ENCODE data around the gene ATP4B. TPM values are rescaled to one million over a fixed set of nuclear protein-coding genes. Genes with fewer than 3 reads are reported as not detected.

Gene ATP4B
- total and polyA plus RNA-seq, 2 of the 8 experiments (the other 6 are each of a cell fraction or from before 2014, with no cell fraction given): 0.05 TPM; not detected in 1

GRCh38 chr13:113599391-113599790 is 58.6 kb downstream of the ATP4B start:
- no peaks in the 10 kb centered on the region for H3K27me3 ChIP-seq (replicated peaks in 1 of 4; ENCODE audit: control insufficient read depth in 3 of 4, extremely low read depth in 1 of 4, insufficient read depth in 3 of 4, low read length in 3 of 4)
- peaks cover 0 to 3% of the 10 kb centered on the region in 2 experiments; a peak in 1 of 4 replicates for H3K9me3 ChIP-seq (ENCODE audit: insufficient read depth in 2 of 2, low read depth in 1 of 2, low read length in 1 of 2)
- H3K4me3 ChIP-seq (ENCODE audit: extremely low read depth in 1 of 4, insufficient read depth in 2 of 4, low read depth in 3 of 4, low read length in 4 of 4): no peak overlapping the region
- peaks cover 22% of the 10 kb centered on the region for H3K79me1 ChIP-seq (ENCODE audit: low read depth, low read length)
- no peak overlapping the region for H2BK12ac ChIP-seq (ENCODE audit: low read depth, low read length)
- no peak overlapping the region for H2BK20ac ChIP-seq (ENCODE audit: low read length)
- no peak overlapping the region for H3K23ac ChIP-seq (ENCODE audit: insufficient read length)
- TF ChIP-seq CTCF (IDR thresholded peaks at IDR 0.05; ENCODE audit: control extremely low read depth in 1 of 3, insufficient read depth in 1 of 3, low read depth in 1 of 3, low read length in 3 of 3) (no peak), TEAD4 (IDR thresholded peaks at IDR 0.05; ENCODE audit: low read depth, low read length) (no peak), BACH1 (IDR thresholded peaks at IDR 0.05; ENCODE audit: low read length) (no peak), CHD2 (IDR thresholded peaks at IDR 0.05; ENCODE audit: low read length) (no peak), PHF8 (conservative IDR thresholded peaks at IDR 0.05; ENCODE audit: low read depth, low read length) (no peak), TCF12 (IDR thresholded peaks at IDR 0.05; ENCODE audit: low read depth, low read length) (no peak), TBP (IDR thresholded peaks at IDR 0.05; ENCODE audit: low read depth, low read length) (no peak), ZNF274 (IDR thresholded peaks at IDR 0.05; ENCODE audit: borderline replicate concordance, extremely low read depth, low read length) (no peak), TAF7 (optimal IDR thresholded peaks at IDR 0.05; ENCODE audit: borderline replicate concordance, low read depth, low read length) (no peak), SP2 (IDR thresholded peaks at IDR 0.05; ENCODE audit: low read length) (no peak), CREB1 (IDR thresholded peaks at IDR 0.05) (no peak), NRF1 (IDR thresholded peaks at IDR 0.05; ENCODE audit: low read depth, low read length) (no peak)
- no peak overlapping the region for H3K4ac ChIP-seq (replicated peaks; ENCODE audit: insufficient read length, low read depth, low read length)
- H3K56ac ChIP-seq (replicated peaks; ENCODE audit: insufficient read length, low read depth, low read length): no peak overlapping the region
- H4K8ac ChIP-seq (ENCODE audit: extremely low read depth, insufficient read depth, low read length): no peak overlapping the region
- ChIA-PET POLR2A (ENCODE audit: partially characterized antibody) (no interaction called here), CTCF (ENCODE audit: partially characterized antibody) (no interaction called here)
- H4K91ac ChIP-seq (replicated peaks; ENCODE audit: insufficient read length, low read length): no peak overlapping the region
- peaks cover 6 to 16% of the 10 kb centered on the region in 2 experiments for H4K20me1 ChIP-seq (replicated peaks in 1 of 2; ENCODE audit: control insufficient read depth in 1 of 2, insufficient read depth in 2 of 2, low read length in 2 of 2)
- H4K5ac ChIP-seq (ENCODE audit: insufficient read length, low read depth, low read length): no peak overlapping the region
- no peak overlapping the region for H3K18ac ChIP-seq (ENCODE audit: extremely low read depth, low read length)
- H3K4me2 ChIP-seq (ENCODE audit: insufficient read depth in 1 of 2, low read depth in 2 of 2, low read length in 2 of 2): no peak overlapping the region
- no peak overlapping the region for H2AK5ac ChIP-seq (ENCODE audit: low read depth, low read length)
- H2AFZ ChIP-seq (ENCODE audit: low read length): no peak overlapping the region
- 94% methylated on average over 12 of the region's 12 CpGs; no CpG with 5 or more reads in 1 of the 2 experiments for WGBS, 2 experiments (ENCODE audit: extremely low coverage in 1 of 2, insufficient coverage in 1 of 2, insufficient read length in 1 of 2, insufficient replicate concordance in 2 of 2, low coverage in 1 of 2, low lambda C conversion rate in 2 of 2, missing lambda C conversion rate in 1 of 2)
- no peak for DNase-seq (ENCODE audit: low read depth in 1 of 2, low spot score in 2 of 2)
- H2BK120ac ChIP-seq (replicated peaks; ENCODE audit: low read depth, low read length): no peak overlapping the region
- H2BK15ac ChIP-seq (ENCODE audit: low read length): no peak overlapping the region
- no peak overlapping the region for H3K9ac ChIP-seq (replicated peaks in 1 of 4; ENCODE audit: extremely low read depth in 1 of 4, low read depth in 3 of 4, low read length in 3 of 4)
- FAIRE-seq: no peak
- H3K79me2 ChIP-seq (ENCODE audit: control insufficient read depth in 1 of 2, insufficient read depth in 2 of 2, low read length in 2 of 2): peaks cover 6 to 91% of the 10 kb centered on the region in 2 experiments
- no peaks in the 10 kb centered on the region for H3K23me2 ChIP-seq (ENCODE audit: low read depth, low read length)
- H3K14ac ChIP-seq (ENCODE audit: insufficient read length): no peak overlapping the region
- peaks cover 2 to 18% (median 7%) of the 10 kb centered on the region in 4 experiments; a peak in 6 of 8 replicates for H3K36me3 ChIP-seq (ENCODE audit: control insufficient read depth in 2 of 4, insufficient read depth in 4 of 4, low read length in 3 of 4)
- peaks cover 0 to 6% (median 2%) of the 10 kb centered on the region in 4 experiments; a peak in 4 of 7 replicates for H3K4me1 ChIP-seq (replicated peaks in 1 of 4; ENCODE audit: control insufficient read depth in 3 of 4, insufficient read depth in 4 of 4, low read length in 3 of 4)
- no peak overlapping the region for H3K27ac ChIP-seq (ENCODE audit: low read depth, low read length)
- H2BK5ac ChIP-seq (ENCODE audit: low read depth, low read length): no peak overlapping the region

Data from H1 (cell line).